ENCODE data around the gene CFAP299. TPM values are rescaled to one million over a fixed set of nuclear protein-coding genes. Genes with fewer than 3 reads are reported as not detected.

Gene CFAP299
- total and polyA plus RNA-seq, 2 donors (not counting 1 experiment from before 2014, with no cell fraction given), result not detected

DNA sequence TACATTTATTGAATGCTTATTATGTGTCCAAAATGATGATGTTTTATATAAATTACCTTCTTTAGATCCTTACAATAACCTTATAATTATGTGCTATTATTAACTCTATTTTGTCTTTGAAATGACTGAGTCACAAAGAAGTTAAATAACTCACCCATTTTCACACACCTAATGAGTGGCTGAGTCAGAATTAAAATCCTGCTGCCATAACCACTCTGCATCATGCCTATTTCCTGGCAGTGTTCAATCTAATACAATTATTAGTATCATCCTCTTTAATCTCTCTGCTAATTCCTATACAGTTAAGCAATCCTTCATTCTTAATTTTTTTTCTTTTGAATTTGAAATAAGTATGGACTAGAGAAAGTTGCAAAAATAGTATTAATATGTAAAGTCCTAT lies 342.9 kb downstream of the CFAP299 start:
- Mint-ChIP-seq H3K4me3 (no peak overlapping the region), H3K9me3 (ENCODE audit: insufficient read depth) (no peaks in the 10 kb centered on the region)

GRCh38 chr4:80680934-80681333 lies 345.4 kb downstream of the CFAP299 start:
- intact Hi-C loops (cut with micrococcal nuclease), result no loop called here
- H3K27ac Mint-ChIP-seq, result no peak overlapping the region
- TF ChIP-seq EZH2 (IDR thresholded peaks at IDR 0.05; ENCODE audit: borderline replicate concordance, insufficient read depth, low read depth, low read length, poor library complexity, severe bottlenecking), result no peak
- TF ChIP-seq, protein P1, sequence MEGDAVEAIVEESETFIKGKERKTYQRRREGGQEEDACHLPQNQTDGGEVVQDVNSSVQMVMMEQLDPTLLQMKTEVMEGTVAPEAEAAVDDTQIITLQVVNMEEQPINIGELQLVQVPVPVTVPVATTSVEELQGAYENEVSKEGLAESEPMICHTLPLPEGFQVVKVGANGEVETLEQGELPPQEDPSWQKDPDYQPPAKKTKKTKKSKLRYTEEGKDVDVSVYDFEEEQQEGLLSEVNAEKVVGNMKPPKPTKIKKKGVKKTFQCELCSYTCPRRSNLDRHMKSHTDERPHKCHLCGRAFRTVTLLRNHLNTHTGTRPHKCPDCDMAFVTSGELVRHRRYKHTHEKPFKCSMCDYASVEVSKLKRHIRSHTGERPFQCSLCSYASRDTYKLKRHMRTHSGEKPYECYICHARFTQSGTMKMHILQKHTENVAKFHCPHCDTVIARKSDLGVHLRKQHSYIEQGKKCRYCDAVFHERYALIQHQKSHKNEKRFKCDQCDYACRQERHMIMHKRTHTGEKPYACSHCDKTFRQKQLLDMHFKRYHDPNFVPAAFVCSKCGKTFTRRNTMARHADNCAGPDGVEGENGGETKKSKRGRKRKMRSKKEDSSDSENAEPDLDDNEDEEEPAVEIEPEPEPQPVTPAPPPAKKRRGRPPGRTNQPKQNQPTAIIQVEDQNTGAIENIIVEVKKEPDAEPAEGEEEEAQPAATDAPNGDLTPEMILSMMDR (IDR thresholded peaks at IDR 0.05), result no peak
- peaks cover 0 to 5% of the 10 kb centered on the region in 2 donors for H3K4me1 ChIP-seq (ENCODE audit: control insufficient read depth in 2 of 2, insufficient read depth in 2 of 2, low read length in 2 of 2)
- H3K4me1 Mint-ChIP-seq, result peaks cover 12% of the 10 kb centered on the region
- H3K4me2 ChIP-seq (replicated peaks; ENCODE audit: low read depth, low read length, poor library complexity, severe bottlenecking), result no peak overlapping the region
- H2AFZ ChIP-seq (ENCODE audit: insufficient read depth, low read depth, low read length, poor library complexity, severe bottlenecking), result no peak overlapping the region
- no peaks in the 10 kb centered on the region for H4K20me1 ChIP-seq (ENCODE audit: control insufficient read depth, insufficient read depth, low read length, poor library complexity, severe bottlenecking)
- H3K4me3 Mint-ChIP-seq, result no peak overlapping the region
- CTCF ChIA-PET, result no interaction called here
- ATAC-seq (ENCODE audit: low read depth) (no peak), DNase-seq (no peak)
- peaks cover 0 to 4% (median 0%) of the 10 kb centered on the region in 3 donors for H3K9me3 ChIP-seq (ENCODE audit: control extremely low read depth in 1 of 3, control insufficient read depth in 2 of 3, insufficient read depth in 1 of 3, low read length in 2 of 3)
- POLR2A ChIA-PET, result no interaction called here
- no peak overlapping the region for H3K4me3 ChIP-seq (ENCODE audit: control extremely low read depth in 1 of 5, extremely low read depth in 1 of 5, insufficient read depth in 1 of 5, low read depth in 2 of 5, low read length in 4 of 5)
- H3K27ac ChIP-seq (ENCODE audit: low read length in 2 of 2), result no peak overlapping the region
- H3K79me2 ChIP-seq (ENCODE audit: control insufficient read depth, insufficient read depth, low read length), result no peaks in the 10 kb centered on the region
- no peaks in the 10 kb centered on the region for H3K9me3 Mint-ChIP-seq (ENCODE audit: insufficient read depth)
- H3K36me3 ChIP-seq (replicated peaks in 1 of 2; ENCODE audit: control extremely low read depth in 1 of 2, control insufficient read depth in 1 of 2, extremely low read depth in 1 of 2, insufficient read depth in 2 of 2, low read length in 1 of 2), result no peaks in the 10 kb centered on the region
- H3K27me3 Mint-ChIP-seq, result peaks cover 3% of the 10 kb centered on the region
- peaks cover 0 to 8% (median 0%) of the 10 kb centered on the region in 4 experiments for H3K27me3 ChIP-seq (replicated peaks in 1 of 4; ENCODE audit: control extremely low read depth in 1 of 4, control insufficient read depth in 3 of 4, insufficient read depth in 4 of 4, low read length in 3 of 4)
- no peak overlapping the region for H3K9ac ChIP-seq (ENCODE audit: low read length)

More for the DNA sequence above, 342.9 kb downstream of the CFAP299 start:
- peaks cover 4% of the 10 kb centered on the region for H3K4me1 Mint-ChIP-seq
- H3K79me2 ChIP-seq (ENCODE audit: control insufficient read depth, insufficient read depth, low read length), result no peaks in the 10 kb centered on the region
- H4K20me1 ChIP-seq (ENCODE audit: control insufficient read depth, insufficient read depth, low read length, poor library complexity, severe bottlenecking), result no peaks in the 10 kb centered on the region
- intact Hi-C loops (cut with micrococcal nuclease), result no loop called here
- no peak overlapping the region for H3K27ac ChIP-seq (ENCODE audit: low read length in 2 of 2)
- ATAC-seq (ENCODE audit: low read depth) (no peak), DNase-seq (no peak)
- no peak overlapping the region for H3K4me3 ChIP-seq (ENCODE audit: control extremely low read depth in 1 of 5, extremely low read depth in 1 of 5, insufficient read depth in 1 of 5, low read depth in 2 of 5, low read length in 4 of 5)
- no peak overlapping the region for H3K9ac ChIP-seq (ENCODE audit: low read length)
- ChIA-PET CTCF (no interaction called here), POLR2A (no interaction called here)
- H3K9me3 ChIP-seq (ENCODE audit: control extremely low read depth in 1 of 3, control insufficient read depth in 2 of 3, insufficient read depth in 1 of 3, low read length in 2 of 3), result peaks cover 0 to 3% (median 0%) of the 10 kb centered on the region in 3 donors
- H3K27me3 Mint-ChIP-seq, result peaks cover 5% of the 10 kb centered on the region
- no peak overlapping the region for H2AFZ ChIP-seq (ENCODE audit: insufficient read depth, low read depth, low read length, poor library complexity, severe bottlenecking)
- peaks cover 0 to 8% (median 0%) of the 10 kb centered on the region in 4 experiments for H3K27me3 ChIP-seq (replicated peaks in 1 of 4; ENCODE audit: control extremely low read depth in 1 of 4, control insufficient read depth in 3 of 4, insufficient read depth in 4 of 4, low read length in 3 of 4)
- no peak for TF ChIP-seq EZH2 (IDR thresholded peaks at IDR 0.05; ENCODE audit: borderline replicate concordance, insufficient read depth, low read depth, low read length, poor library complexity, severe bottlenecking)
- TF ChIP-seq, protein P1 (IDR thresholded peaks at IDR 0.05), result no peak
- no peaks in the 10 kb centered on the region for H3K4me1 ChIP-seq (ENCODE audit: control insufficient read depth in 2 of 2, insufficient read depth in 2 of 2, low read length in 2 of 2)
- no peak overlapping the region for H3K4me2 ChIP-seq (replicated peaks; ENCODE audit: low read depth, low read length, poor library complexity, severe bottlenecking)
- H3K27ac Mint-ChIP-seq, result no peak overlapping the region
- H3K36me3 ChIP-seq (replicated peaks in 1 of 2; ENCODE audit: control extremely low read depth in 1 of 2, control insufficient read depth in 1 of 2, extremely low read depth in 1 of 2, insufficient read depth in 2 of 2, low read length in 1 of 2), result no peaks in the 10 kb centered on the region
